Breast epithelium (tissue), 4 donors: ENCODE data around the gene GINS3. TPM values are rescaled to one million over a fixed set of nuclear protein-coding genes. Genes with fewer than 3 reads are reported as not detected.

Experiments
- DNase-seq, 2 donors: peaks; one replicate each; pipeline ENCODE4 v3.0.0-alpha.2; 2019; ENCODE audit warnings: low spot score in 2 of 2
- H3K27ac ChIP-seq, 2 donors: fragments of 200-600 bp; sonication (generic) in 1 of 2; one replicate each; pipeline ENCODE4 v1.5.1; 2016 to 2019; ENCODE audit warnings: mild to moderate bottlenecking in 1 of 2
- H3K27me3 ChIP-seq, 2 donors: fragments of 200-600 bp; sonication (generic) in 1 of 2; one replicate each; pipeline versions ENCODE4 v1.5.1 to v1.6.0; 2017 to 2019; ENCODE audit warnings: control low read depth in 1 of 2, mild to moderate bottlenecking in 1 of 2
- H3K36me3 ChIP-seq: fragments of 200-600 bp; one replicate; pipeline ENCODE4 v1.5.1; 2019
- H3K4me1 ChIP-seq, 2 donors: fragments of 200-600 bp; sonication (generic); one replicate each; pipeline ENCODE4 v1.5.1; 2016 to 2019; ENCODE audit warnings: control low read depth in 1 of 2
- H3K4me3 ChIP-seq, 3 donors: fragments of 200-600 bp; sonication (generic); 1 replicate in 2 of 3; 2 replicates in 1 of 3; pipeline ENCODE4 v1.5.1; 2016 to 2019; ENCODE audit warnings: mild to moderate bottlenecking in 3 of 3, moderate library complexity in 2 of 3
- H3K9me3 ChIP-seq, 2 donors: fragments of 200-600 bp; sonication (generic) in 1 of 2; one replicate each; pipeline ENCODE4 v1.5.1; 2016 to 2019; ENCODE audit warnings: control low read depth in 1 of 2
- POLR2A ChIP-seq: fragments of 450-650 bp; IDR thresholded peaks from one replicate; pipeline ENCODE4 v1.6.1; 2016; ENCODE audit warnings: antibody characterized with exemption, mild to moderate bottlenecking, moderate library complexity
- POLR2AphosphoS5 ChIP-seq, 3 donors: sonication (generic); formaldehyde crosslinking; IDR thresholded peaks; one replicate each; pipeline ENCODE4 v1.6.1; 2017; ENCODE audit warnings: antibody characterized with exemption in 3 of 3
- intact Hi-C: fragments of 100-400 bp; cut with DNase I; formaldehyde crosslinking; loops from one replicate; pipeline ENCODE4 v1.15.1; 2023; ENCODE audit warnings: low total_unique reads
- total RNA-seq, 3 donors: library from RNA; depleted of rRNA; stranded (reverse); fragments of >200 nt; gene quantifications; one replicate each; pipeline ENCODE4 v1.1.0, GENCODE V29; 2016
- TF ChIP-seq, protein P1 (sequence below), 3 donors: fragments of 450-650 bp; IDR thresholded peaks; one replicate each; pipeline ENCODE4 v1.5.1; 2016 to 2017; ENCODE audit warnings: antibody characterized with exemption in 3 of 3, mild to moderate bottlenecking in 3 of 3, moderate library complexity in 3 of 3

Gene GINS3
- total RNA-seq, 3 donors from 2014 or later, result 2.9 to 7.5 (median 4.5) TPM

DNA sequence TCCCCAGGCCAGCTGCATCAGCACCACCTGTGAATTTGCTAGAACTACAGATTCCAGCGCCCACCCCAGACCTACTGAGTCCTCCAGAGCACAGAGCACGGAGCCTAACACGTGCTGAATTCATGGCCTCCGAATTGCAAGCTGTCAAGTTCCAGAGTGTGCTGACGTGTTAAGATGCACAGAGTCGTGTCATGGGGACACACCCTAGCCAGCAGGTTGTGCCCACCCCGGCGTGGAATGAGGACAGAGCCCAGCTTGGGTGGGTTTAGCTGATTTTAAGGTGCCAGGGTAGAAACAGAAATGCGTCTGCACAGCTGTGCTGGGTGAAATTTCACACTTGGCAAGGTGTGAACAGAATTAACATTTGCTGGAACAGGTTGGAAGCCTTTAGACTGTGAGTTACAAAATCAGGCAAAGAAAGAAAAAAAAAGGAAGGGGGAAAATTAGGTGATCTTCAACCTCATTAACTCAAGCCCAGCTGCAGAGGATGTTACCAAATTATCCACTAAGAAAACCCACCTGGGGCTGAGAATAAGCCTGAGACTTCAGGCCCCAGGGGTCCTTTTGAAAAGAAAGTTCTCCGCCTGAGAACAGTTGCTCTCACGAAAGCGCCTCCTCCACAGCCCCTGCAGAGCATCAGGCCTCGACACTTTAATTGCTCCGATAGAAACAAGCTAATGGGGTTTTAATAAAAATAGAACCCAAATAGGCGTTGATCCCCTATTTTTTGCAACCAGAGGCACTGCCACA lies 27.1 kb downstream of the GINS3 start:
- TF ChIP-seq POLR2AphosphoS5 (IDR thresholded peaks at IDR 0.05) (no peak), POLR2A (no peak)
- TF ChIP-seq, protein P1, sequence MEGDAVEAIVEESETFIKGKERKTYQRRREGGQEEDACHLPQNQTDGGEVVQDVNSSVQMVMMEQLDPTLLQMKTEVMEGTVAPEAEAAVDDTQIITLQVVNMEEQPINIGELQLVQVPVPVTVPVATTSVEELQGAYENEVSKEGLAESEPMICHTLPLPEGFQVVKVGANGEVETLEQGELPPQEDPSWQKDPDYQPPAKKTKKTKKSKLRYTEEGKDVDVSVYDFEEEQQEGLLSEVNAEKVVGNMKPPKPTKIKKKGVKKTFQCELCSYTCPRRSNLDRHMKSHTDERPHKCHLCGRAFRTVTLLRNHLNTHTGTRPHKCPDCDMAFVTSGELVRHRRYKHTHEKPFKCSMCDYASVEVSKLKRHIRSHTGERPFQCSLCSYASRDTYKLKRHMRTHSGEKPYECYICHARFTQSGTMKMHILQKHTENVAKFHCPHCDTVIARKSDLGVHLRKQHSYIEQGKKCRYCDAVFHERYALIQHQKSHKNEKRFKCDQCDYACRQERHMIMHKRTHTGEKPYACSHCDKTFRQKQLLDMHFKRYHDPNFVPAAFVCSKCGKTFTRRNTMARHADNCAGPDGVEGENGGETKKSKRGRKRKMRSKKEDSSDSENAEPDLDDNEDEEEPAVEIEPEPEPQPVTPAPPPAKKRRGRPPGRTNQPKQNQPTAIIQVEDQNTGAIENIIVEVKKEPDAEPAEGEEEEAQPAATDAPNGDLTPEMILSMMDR (IDR thresholded peaks at IDR 0.05), result no peak
- DNase-seq, result no peak
- no peak overlapping the region for H3K27ac ChIP-seq
- H3K36me3 ChIP-seq, result no peaks in the 10 kb centered on the region
- H3K4me1 ChIP-seq, result no peaks in the 10 kb centered on the region
- H3K4me3 ChIP-seq, result no peak overlapping the region
- H3K27me3 ChIP-seq, result no peaks in the 10 kb centered on the region
- intact Hi-C loops, result no loop called here
- no peaks in the 10 kb centered on the region for H3K9me3 ChIP-seq

DNA sequence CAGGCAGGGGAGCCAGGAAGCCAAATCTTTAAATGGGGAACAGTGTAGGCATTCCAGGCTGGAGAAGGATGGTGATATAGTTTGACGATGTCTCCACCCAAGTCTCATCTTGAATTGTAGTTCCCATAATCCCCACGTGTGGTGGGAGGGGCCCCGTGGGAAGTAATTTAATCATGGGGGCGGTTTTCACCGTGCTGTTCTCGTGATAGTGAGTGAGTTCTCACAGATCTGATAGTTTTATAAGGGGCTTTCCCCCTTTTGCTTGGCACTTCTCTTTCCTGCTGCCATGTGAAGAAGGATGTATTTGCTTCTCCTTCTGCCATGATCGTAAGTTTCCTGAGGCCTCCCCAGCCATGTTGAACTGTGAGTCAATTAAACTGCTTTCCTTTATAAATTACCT lies 28.8 kb downstream of the GINS3 start:
- Histone ChIP-seq H3K4me1 (no peaks in the 10 kb centered on the region), H3K9me3 (no peaks in the 10 kb centered on the region), H3K27ac (no peak overlapping the region), H3K4me3 (no peak overlapping the region), H3K27me3 (no peaks in the 10 kb centered on the region), H3K36me3 (no peaks in the 10 kb centered on the region)
- no peak for DNase-seq
- no peak for TF ChIP-seq POLR2AphosphoS5 (IDR thresholded peaks at IDR 0.05)
- TF ChIP-seq, protein P1 (IDR thresholded peaks at IDR 0.05), result no peak
- no peak for TF ChIP-seq POLR2A
- intact Hi-C loops, result no loop called here

DNA sequence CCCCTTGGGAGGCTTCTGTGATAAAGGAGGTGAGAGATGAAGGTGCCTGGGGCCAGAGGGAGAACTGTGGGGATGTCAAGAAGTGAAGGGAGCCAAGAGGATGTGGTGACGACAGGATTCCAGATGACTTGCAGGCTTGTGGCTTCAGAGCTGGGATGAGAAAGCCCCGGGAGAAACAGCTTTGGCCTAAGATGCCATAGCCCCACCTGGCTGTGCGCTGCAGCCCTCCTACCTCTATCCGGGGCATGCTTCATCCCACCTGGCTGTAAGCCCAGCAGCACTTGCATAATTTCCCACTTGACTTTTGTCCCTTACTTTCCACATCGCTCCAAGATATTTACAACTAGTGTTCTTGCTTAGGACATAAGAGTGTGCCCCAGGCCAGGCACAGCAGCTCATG lies 29.3 kb downstream of the GINS3 start:
- Histone ChIP-seq H3K36me3 (no peaks in the 10 kb centered on the region), H3K27ac (no peak overlapping the region), H3K4me1 (no peaks in the 10 kb centered on the region), H3K4me3 (no peak overlapping the region), H3K9me3 (no peaks in the 10 kb centered on the region), H3K27me3 (no peaks in the 10 kb centered on the region)
- intact Hi-C loops, result no loop called here
- peak in 1 of 2 donors; percentile 51 for DNase-seq
- TF ChIP-seq POLR2AphosphoS5 (IDR thresholded peaks at IDR 0.05), result no peak
- TF ChIP-seq POLR2A, result no peak
- TF ChIP-seq, protein P1 (IDR thresholded peaks at IDR 0.05), result no peak

DNA sequence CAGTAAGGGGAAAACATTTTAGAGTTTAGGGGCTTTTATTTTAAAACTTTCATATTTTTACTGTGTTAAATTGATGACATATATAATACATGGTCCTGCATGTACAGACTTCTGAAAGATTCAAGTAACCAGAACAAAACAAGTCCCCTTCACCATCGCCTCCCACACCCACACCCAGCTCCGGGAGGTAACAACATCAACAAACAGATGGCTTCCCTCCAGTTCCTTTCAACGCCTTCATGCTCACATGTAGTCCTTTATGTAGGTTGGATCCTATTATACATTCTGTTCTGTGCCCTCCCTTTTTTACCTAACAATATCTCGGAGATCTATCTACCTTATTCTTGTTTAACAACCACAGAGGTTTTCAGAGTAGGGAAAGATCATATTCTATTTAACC lies 30.5 kb downstream of the GINS3 start:
- intact Hi-C loops, result no loop called here
- TF ChIP-seq, protein P1 (IDR thresholded peaks at IDR 0.05), result no peak
- TF ChIP-seq POLR2A (no peak), POLR2AphosphoS5 (IDR thresholded peaks at IDR 0.05) (no peak)
- no peak for DNase-seq

DNA sequence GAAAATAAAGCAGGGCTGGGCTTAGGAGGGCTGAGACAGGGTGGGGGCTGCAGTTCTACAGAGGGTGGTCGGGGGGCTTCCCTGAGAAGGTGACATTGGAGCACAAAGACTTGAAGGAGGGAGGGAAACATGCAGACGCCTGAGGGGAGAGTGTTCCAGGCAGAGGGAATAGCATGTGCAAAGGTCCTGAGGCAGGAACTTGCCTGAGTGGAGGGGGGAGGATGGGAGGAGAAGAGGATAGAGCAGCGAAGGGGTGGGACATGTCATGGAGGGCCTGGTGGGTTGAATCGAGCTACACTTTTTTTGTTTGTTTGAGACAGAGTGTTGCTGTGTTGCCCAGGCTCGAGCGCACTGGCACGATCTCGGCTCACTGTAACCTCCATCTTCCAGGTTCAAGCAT lies 33.0 kb downstream of the GINS3 start:
- H3K27ac ChIP-seq, result no peak overlapping the region
- DNase-seq, result no peak
- no peaks in the 10 kb centered on the region for H3K36me3 ChIP-seq
- H3K27me3 ChIP-seq, result no peaks in the 10 kb centered on the region
- TF ChIP-seq, protein P1 (IDR thresholded peaks at IDR 0.05), result no peak
- TF ChIP-seq POLR2AphosphoS5 (IDR thresholded peaks at IDR 0.05) (no peak), POLR2A (no peak)
- no peak overlapping the region for H3K4me3 ChIP-seq
- H3K4me1 ChIP-seq, result no peaks in the 10 kb centered on the region
- intact Hi-C loops, result no loop called here
- H3K9me3 ChIP-seq, result no peaks in the 10 kb centered on the region

More for the DNA sequence above, 30.5 kb downstream of the GINS3 start:
- H3K27me3 ChIP-seq, result no peaks in the 10 kb centered on the region
- H3K4me3 ChIP-seq, result no peak overlapping the region
- H3K36me3 ChIP-seq, result no peaks in the 10 kb centered on the region
- H3K27ac ChIP-seq, result no peak overlapping the region
- H3K4me1 ChIP-seq, result no peaks in the 10 kb centered on the region
- H3K9me3 ChIP-seq, result no peaks in the 10 kb centered on the region
